Activated CD4-positive, alpha-beta T cell treated with anti-CD3 and anti-CD28 coated beads, Interleukin-2, Interleukin-6, amounts not matched to agents 100 ng/mL and 50 ng/mL, durations not matched to agents 16 hours and 8 hours (primary cell): Measurements from ENCODE around the gene CALY.

ENCODE experiments used
- DNase-seq: peaks from one replicate; pipeline ENCODE4 v3.0.0-alpha.2; 2020

The CALY gene

GRCh38 chr10:133309100-133309719 lies 27.5 kb downstream of the CALY start:
- DNase-seq: peak; percentile 95

- peak; percentile 90 for DNase-seq
Observed at GRCh38 chr10:133308421-133309099, 28.1 kb downstream of the CALY start, which contains the start of the genes TUBGCP2 and ZNF511. Gene TUBGCP2, minus strand, starts transcription at chr10:133308872. Its CDS starts 5,931 bp downstream, at chr10:133302941. Gene ZNF511, plus strand, starts transcription at chr10:133308914. Its CDS starts 30 bp downstream, at chr10:133308944.

DNA sequence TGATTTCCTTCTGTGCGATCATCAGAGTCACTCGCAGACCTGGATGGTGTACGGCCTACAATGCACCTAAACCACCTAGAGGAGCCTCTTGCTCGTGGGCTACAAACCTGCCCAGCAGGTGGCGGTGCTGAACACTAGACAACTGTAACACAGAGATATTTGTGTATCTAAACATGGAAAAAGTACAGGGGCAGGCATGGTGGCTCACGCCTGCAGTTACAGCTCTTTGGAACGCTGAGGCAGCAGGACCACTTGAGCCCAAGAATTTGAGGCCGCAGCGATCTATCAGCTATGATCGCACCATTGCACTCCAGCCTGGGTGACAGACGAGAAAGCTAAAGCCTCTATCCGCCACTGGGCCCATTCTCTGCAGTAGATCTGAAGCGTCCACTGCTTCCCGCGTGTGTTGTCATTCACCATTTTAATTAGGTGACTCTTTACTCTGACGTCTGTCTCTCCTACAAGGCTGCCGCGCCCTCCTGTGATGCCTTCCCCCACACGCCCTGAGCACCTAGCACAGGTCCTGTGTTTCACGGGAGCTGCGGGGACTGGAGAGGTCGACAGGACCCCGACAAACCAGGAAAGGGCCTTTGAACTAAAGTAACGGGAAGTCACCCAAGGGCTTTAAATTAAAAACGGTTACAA lies 28.8 kb downstream of the CALY start:
- peak; percentile 88 for DNase-seq

GRCh38 chr10:133306941-133307379 lies 29.7 kb downstream of the CALY start:
- DNase-seq: no peak

- DNase-seq: no peak
Observed at GRCh38 chr10:133306097-133306476, 30.6 kb downstream of the CALY start.

- DNase-seq: no peak
Observed at GRCh38 chr10:133303206-133303605, 33.5 kb downstream of the CALY start.

- no peak for DNase-seq
Observed at GRCh38 chr10:133302230-133302629, 34.5 kb downstream of the CALY start.

DNA sequence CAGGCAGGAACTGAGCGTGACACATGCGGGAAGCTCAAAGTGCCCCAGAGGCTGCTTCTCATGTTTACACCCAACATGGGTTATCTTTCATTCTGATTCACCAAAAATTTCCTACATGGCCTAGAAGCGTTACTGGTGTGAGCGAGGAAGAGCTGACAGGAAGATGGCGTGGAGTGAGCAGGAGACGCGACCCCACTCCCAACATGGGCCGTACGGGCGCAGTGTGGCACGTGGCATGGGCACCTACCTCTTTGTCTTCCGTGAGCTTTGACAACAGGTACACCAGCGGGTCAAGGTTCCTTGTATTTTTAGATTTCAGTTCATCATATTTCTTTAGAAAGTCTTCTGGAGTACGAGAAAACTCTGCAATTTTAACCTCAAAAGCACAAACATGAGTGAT lies 37.0 kb downstream of the CALY start:
- no peak for DNase-seq

DNA sequence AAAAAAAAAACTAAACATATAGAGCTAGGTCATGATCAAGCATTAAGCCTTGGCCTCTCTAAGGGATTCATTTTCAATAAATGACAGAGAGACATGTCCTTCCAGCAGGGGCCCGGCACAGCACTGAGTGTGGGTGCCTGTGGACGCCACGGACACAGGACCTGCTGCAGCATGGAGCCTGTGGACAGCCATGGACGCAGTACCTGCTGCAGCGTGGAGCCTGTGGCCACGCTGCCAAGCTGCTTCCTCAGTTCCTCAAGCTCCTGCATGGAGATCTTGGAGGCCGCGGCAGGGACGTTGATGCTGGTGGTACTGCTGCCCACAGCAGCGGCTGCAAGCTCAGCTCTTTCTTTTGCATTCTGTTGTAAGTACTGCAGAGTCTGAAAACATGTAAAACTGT lies 37.5 kb downstream of the CALY start:
- no peak for DNase-seq

DNA sequence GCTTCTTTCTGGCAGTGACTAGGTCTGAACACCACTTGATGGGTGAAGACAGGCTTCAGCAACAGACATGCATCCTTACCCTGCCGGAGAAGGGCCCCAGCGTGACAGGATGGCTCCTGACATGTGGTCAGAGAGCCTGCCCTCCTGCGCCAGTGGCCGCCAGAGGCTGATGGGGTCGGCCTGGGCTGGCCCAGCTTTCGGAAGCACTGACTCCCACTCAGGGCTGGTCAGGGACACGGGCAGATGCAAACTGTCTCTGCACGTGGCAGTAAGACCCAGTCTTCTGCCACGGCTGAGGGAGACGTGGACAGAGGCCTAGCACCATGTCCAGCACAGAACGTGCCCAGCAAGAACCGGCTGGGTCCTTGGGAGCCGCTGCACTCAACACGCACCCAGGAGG lies 38.2 kb downstream of the CALY start:
- DNase-seq: no peak

GRCh38 chr10:133297504-133297903 lies 39.2 kb downstream of the CALY start:
- DNase-seq: no peak

- no peak for DNase-seq
Observed at GRCh38 chr10:133295426-133296320, 41.0 kb downstream of the CALY start.

- no peak for DNase-seq
Observed at GRCh38 chr10:133294189-133294588, 42.5 kb downstream of the CALY start.

DNA sequence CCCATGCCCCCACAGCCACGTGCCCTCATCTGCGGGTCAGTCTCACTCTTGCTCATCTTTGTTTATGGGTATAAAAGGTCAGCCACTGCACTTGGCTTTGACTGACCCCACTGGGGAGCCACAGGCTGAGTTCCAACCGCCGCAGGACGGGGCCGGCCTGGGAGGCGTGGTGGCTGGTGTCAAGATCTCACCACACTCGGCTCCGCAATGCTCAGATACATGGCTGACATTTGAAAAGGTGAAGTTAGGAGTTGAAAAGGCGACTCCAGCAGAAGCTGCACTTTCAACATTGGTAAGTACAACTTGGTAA lies 42.9 kb downstream of the CALY start:
- DNase-seq: no peak

DNA sequence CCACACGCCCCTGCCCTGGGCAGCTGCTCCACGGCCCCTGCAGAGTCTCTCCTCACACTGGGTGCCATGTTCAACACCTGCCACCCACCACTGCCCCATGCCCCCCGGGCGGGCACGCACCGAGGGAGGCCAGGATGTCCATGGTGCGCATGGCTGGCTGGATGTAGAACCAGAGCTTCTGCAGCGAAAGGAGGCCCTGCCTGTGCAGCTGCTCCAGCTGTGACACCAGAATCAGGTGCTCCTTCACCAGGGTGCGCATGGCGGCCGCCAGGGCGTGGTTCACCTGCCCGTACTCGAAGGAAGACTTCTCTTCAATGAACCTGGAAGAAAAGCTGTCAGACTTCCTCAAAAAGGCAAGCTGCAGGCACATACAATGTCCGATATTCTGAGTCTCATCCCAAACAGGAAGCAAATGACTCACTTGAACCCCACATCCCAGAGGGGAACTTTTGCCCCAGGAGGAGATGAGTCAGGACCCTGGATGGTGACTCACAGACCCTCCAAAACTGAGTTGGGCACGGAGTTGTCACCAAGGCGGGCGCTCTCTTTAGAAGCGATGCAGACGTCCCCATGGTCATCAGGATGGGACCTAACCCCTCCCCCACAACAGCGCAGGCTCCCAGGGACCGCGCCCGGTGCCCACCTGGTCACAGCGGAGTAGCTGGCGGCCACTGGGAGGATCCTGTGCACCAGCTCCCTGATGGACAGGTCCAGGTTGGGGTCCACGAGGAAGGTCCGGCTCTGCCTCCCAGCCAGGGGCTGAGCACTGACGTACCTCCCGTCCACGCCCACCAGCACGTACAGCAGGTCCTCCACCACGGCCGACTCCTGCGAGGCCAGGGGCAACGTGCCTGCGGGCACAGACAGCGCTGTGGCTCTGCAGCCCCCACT lies 43.5 kb downstream of the CALY start:
- DNase-seq: peak; percentile 33

DNA sequence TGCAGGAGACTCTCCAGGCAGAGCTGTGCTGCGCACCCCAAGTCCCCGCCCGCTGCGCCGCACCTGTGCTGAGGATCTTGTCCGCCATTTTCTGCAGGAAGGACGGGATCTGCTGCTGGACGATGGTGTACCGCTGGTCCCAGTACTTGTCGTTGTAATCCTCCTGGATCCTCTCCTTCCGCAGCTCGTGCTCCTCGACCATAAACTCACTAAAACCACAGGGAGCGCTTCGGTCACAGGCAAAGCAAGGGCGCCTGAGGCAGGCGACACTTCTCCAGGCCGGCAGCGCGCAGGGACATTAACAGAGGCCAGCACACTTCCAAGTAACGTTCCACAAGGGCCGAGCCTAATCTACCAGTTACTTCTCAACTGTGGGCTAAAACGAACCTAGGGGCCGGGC lies 46.9 kb downstream of the CALY start:
- no peak for DNase-seq

- no peak for DNase-seq
Observed at GRCh38 chr10:133287832-133288500, 48.7 kb downstream of the CALY start.

GRCh38 chr10:133286366-133286765 lies 50.3 kb downstream of the CALY start:
- no peak for DNase-seq

DNA sequence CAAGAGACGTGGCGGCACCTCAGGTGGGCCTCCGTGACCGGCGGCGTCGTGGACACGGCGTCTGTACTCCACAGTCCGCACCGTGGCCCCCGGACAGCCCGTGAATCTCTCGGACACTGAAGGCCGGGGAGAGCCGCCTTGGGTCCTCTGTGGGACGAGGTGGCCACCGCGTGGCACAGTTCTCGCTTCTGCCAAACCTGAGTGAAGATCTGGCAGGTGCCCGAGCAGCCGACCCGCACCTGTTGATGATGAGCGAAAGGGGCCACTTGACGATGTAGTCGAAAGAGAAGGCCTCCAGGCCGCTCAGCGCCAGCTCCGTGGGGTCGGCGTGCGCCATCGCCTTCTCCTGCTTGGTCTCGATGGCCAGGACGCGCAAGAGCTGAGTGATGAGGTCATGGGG lies 51.5 kb downstream of the CALY start:
- DNase-seq: no peak

DNA sequence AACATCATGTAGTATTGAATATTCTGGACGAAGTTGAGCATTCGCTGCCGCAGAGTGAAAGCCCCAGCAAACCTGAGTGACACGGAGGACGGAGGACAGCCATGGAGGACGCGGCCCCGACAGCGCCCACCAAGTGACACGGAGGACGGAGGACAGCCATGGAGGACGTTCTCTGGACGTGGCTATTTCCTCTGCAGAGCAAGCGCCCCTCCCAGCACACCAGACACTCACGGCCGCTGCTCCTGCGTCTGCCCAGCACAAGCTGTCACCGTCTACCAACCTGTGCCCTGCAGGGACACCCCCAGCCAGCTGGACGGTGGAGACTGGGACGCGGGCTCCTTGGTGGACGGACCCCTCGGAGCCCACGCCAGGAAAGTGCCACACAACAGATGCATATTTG lies 52.8 kb downstream of the CALY start:
- no peak for DNase-seq

- no peak for DNase-seq
Observed at GRCh38 chr10:133282846-133283390, 53.8 kb downstream of the CALY start.
